Measurements from ENCODE around the gene CLBA1.
"Not testable (repeated sequence)": the region's sequence is repeated elsewhere in the genome, so short reads cannot be mapped to it uniquely, and the experiment has no call there.

CLBA1 gene

DNA sequence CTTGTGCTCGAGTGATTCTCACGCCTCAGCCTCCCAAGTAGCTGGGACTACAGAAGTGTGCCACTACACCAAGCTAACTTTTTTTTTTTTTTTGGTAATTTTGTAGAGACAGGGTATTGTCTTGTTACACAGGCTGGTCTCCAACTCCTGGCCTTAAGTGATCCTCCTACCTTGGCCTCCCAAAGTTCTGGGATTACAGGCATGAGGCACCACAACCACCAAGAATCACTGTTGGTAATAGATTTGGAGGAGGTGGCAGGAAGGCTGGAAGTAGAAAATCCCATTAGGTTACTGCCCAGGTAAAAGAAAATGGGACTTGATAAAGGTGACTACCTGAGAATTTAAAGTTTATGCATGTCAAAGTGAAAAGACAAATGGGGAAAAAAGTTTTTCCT, 36.7 kb downstream of the CLBA1 start:
- peak overlapping the region; percentile 80 for H3K4me3 ChIP-seq (ENCODE audit: low read depth, low read length)

DNA sequence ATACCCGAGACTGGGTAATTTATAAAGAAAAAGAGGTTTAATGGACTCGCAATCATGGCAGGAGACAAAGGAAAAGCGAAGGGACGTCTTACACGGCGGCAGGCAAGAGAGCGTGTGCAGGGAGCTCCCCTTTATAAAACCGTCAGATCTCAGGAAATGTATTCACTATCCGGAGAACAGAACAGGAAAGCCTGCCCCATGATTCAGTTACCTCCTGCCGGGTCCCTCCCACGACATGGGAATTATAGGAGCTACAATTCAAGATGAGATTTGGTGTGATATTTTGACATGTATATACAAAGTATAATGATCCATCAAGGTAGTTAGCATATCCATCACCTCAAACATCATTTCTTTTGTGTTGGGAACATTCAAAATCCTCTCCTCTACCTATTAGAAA, 37.6 kb downstream of the CLBA1 start:
- H3K4me3 ChIP-seq (ENCODE audit: low read depth, low read length) = no peak overlapping the region

DNA sequence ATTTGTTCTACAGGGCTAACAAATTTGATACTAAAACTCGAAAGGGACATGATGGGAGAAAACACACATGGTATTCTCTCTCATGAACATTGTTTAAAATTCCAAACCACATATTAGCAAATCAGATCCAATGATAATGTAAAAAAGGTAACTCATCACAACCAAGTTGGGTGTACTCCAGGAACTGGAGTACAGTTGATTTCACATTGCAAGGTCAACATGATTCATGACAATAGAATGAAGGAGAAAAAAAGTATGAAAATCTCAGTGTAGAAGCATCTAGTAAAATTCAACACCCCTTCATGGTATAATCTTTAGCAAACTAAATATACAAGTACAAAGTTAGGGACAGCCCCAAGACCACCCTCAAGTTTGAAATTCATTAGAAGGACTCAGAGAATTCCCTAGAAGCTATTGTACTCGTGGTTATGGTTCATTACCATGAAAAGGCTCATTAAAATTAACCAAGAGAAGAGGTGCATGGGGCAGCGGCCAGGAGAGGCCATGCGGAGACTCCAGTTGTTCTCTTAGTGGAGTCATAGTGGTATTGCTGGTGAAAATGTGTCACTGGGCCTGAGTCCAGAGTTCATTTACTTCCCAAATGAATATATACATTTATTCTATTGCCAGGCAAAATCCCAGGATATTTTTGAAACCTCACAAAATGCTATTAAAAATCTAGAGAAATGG, 38.3 kb downstream of the CLBA1 start:
- H3K4me3 ChIP-seq (ENCODE audit: low read depth, low read length) = no peak overlapping the region

DNA sequence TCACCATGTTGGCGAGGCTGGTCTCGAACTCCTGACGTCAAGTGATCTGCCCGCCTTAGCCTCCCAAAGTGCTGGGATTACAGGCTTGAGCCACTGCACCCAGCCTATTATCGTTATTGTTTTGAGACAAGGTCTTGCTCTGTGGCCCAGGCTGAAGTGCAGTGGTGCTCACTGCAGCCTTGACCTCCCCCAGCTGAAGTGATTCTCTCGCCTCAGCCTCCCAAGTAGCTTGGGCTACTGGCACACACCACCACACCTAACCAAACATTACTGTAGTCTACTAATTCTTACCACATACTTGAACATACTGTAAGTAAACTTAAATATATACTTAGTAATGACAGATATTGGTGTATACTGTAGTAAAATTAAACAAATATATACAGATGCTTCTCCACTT, 39.8 kb downstream of the CLBA1 start:
- H3K4me3 ChIP-seq (ENCODE audit: low read depth, low read length) = no peak overlapping the region

DNA sequence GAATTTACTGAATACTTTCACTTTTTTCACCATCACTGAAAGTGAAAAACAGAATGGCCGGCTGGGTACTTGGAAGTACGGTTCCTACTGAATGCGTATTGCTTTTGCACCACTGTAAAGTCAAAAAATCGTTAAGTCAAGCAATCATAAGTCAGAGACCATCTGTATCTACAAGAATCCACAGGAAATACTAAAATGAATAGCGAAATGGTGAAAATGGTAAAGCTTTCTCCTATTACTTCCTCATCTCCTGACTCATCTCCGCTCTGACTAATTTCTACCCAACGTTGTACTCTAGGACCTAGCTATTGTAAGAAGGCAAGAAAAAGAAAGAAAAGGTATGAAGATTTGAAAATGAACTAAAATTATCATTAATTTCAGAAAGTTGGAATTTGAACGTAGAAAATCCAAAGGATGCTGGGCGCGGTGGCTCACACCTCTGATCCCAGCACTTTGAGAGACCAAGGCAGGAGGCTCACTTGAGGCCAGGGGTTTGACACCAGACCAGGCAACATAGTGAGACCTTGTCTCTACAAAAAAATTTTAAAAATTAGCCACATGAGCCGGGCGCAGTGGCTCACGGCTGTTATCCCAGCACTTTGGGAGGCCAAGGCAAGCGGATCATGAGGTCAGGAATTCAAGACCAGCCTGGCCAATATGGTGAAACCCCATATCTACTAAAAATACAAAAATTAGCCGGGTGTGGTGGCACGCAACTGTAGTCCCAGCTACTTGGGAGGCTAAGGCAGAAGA, 40.6 kb downstream of the CLBA1 start:
- no peak overlapping the region for H3K4me3 ChIP-seq (ENCODE audit: low read depth, low read length)

DNA sequence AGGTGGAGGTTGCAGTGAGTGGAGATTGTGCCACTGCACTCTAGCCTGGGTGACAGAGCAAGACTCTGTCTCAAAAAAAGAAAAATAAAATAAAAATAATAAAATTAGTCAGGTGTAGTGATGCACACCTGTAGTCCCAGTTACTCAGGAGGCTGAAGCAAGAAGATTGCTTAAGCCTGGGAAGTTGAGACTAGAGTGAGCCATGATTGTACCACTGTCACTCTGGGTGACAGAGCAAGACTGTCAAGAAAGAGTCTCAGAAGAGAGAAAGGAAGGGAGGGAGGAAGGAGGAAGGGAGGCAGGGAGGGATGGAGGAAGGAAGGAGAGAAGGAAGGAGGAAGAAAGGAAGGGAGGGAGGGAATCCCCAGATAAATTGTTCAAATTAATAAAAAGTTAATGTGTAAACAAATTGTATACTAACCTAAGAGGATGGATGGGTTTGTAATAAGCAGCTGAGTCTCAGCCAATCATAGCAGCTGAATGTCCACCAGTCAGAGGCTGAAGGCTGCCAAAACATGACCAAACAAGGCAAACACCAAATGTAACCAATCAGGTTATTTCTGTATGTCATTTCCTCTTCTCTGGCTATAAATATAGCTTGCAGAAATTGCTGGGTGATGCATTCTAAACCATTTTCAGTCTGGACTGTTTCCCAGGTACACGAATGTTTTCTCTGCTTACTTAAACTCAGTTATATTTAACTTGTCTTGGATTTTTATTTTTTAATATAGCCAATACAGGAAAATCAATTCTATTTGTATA, 41.4 kb downstream of the CLBA1 start:
- no peak overlapping the region for H3K4me3 ChIP-seq (ENCODE audit: low read depth, low read length)

DNA sequence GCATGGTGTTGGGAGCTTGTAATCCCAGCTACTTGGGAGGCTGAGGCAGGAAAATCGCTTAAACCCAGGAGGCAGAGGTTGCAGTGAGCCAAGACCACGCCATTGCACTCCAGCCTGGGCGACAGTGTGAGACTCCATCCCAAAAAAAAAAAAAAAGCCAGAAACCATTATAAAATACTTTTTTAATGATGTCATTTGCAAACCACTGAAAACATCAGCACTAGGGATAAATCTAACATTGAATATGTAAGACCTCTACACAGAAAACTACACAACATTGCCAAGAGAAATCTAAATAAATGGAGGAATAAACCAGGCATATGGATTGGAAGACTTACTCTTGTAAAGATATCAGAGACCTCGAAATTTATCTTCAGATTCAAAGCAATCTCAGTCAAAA, 42.1 kb downstream of the CLBA1 start:
- H3K4me3 ChIP-seq (ENCODE audit: low read depth, low read length) = not testable (repeated sequence)

DNA sequence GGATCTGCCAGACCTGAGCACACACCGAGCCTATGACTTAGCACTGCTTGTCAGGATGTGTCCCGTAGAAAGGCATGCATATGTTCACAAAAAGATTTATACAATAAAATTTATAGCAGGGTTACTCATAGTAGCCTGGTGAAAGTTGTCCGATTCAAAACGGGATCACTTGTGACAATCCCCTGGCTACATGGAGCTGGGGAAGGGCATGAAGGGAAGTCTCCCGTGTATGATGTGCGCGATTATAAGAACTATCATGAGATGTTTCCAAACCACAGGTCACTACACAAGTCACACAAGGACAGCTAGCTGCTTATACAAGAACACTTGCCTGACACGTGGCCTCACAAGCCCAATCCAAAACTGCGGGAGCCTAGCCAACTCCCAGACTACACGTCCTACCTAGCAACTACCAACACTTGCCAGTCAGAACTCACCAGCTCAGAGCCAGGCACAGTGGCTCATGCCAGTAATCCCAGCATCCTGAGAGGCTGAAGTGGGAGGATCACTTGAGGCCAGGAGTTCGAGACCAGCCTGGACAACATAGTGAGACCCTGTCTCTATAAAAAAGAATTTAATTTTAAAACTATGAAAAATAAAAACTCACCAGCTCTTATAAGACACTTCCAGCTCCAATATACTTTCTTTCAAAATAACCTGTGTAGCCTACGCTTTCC, 42.8 kb downstream of the CLBA1 start:
- H3K4me3 ChIP-seq (ENCODE audit: low read depth, low read length) = no peak overlapping the region

DNA sequence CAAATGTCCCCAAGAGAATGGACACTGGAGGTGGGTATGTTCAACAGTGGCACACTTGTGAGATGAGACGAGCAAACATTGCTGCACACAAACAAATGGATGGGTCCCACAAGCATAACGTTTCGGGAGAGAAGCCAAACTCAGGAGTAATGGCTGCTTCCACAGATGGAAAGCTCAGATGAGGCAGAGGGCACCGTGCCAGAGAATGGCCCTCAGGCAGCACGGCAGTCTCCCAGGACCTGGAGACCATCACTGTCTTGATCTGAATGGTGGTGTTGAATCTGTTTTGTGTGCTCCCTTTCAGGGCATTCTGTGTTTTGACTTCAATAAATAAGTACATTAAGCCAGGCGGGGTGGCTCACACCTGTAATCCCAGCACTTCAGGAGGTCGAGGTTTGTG, 43.8 kb downstream of the CLBA1 start:
- H3K4me3 ChIP-seq (ENCODE audit: low read depth, low read length) = no peak overlapping the region

DNA sequence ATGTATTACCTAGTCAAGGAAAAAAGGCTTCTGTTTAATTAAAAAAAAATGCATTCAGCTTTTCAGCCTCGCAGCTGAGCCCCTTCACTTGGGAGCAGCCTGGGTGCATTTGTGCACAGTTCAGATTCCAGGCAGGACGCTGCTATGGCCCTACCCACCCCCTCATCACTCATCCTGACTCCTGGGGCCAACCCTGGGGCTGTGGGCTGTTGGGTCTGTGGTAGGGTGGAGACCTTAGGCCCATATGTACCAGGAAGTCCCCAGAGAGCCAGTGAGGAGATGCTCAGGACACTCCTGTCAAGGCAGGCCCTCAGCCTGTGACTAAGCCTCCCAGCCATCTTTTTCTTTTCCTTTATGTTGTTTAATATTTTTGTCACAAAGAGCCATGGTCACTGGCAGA, 44.6 kb downstream of the CLBA1 start:
- no peak overlapping the region for H3K4me3 ChIP-seq (ENCODE audit: low read depth, low read length)

DNA sequence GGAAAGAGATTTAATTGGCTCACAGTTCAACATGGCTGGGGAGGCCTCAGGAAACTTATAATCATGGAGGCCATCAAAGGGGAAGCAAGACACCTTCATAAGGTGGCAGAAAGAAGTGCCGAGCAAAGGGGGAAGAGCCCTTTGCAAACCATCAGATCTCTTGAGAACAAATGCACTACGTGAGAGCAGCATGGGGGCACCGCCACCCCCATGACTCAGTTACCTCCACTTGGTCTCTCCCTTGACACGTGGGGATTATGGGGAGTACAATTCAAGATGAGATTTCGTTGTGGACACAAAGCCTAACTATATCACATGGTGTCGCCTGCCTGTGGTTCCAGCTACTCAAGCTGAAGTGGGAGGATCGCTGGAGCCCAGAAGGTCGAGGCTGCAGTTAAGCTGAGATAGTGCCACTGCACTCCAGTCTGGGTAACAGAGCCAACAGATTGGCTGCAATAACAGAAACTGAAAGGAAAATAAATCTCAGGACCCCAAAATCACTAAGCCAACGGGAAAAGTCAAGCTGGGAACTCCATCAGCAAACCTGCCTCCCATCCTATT, 45.3 kb downstream of the CLBA1 start:
- H3K4me3 ChIP-seq (ENCODE audit: low read depth, low read length) = no peak overlapping the region

DNA sequence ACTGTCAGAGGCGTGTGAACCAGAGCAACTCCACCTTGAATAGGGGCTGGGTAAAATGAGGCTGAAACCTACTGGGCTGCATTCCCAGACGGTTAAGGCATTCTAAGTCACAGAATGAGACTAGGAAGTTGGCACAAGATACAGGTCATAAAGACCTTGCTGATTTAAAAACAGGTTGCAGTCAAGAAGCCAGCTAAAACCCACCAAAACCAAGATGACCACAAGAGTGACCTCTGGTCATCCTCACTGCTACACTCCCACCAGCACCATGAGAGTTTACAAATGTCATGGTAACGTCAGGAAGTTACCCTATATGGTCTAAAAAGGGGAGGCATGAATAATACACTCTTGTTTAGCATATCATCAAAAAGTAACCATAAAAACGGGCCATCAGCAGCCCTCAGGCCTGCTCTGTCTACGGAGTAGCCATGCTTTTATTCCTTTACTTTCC, 46.9 kb downstream of the CLBA1 start:
- H3K4me3 ChIP-seq (ENCODE audit: low read depth, low read length) = not testable (repeated sequence)

DNA sequence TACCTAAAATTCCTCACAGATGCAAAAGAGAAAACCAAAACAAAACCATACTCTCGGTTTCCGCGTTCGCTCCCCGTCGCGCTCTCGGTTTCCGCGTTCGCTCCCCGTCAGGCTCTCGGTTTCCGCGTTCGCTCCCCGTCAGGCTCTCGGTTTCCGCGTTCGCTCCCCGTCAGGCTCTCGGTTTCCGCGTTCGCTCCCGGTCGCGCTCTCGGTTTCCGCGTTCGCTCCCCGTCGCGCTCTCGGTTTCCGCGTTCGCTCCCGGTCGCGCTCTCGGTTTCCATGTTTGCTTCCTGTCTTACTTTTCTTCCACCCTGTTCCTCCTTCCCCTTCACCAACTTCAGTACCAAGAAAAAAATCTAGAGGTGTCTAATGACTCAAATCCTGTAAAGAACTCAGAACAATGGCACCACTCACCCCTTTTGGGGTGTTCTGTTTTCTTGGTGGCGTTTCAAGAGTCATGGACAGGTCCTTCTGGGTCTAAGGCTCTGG, 47.9 kb downstream of the CLBA1 start:
- peak overlapping the region; percentile 24 for H3K4me3 ChIP-seq (ENCODE audit: low read depth, low read length)

DNA sequence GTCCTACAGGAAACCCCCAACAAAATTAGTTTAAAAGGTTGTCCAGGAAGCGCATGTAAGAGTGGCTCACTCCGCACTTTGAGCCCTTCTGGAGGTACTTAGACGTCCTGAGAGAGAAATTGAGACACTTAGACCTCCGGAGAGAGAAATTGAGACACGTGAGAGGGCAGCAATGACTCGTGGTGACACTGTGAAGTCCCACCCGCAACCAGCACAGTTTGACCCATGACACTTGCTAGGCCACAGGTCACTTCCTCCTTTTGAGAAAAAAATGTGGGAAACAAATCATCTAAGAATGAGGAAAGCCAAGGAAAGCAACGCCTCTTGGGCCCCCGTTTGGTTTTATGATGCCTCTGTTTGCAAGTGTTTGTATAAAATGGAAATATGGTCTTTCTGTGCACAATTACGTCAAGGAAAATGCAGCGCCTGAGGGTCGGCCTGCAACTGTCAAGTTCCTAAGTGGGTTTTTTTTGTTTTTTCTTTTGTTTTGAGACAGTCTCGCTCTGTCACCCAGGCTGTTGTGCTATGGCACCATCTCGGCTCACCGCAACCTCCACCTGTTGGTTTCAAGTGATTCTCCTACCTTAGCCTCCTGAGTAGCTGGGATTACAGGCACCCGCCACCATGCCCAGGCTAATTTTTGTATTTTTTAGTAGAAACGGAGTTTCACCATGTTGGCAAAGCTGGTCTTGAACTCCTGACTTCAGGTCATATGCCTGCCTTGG, 48.9 kb downstream of the CLBA1 start:
- H3K4me3 ChIP-seq (ENCODE audit: low read depth, low read length) = no peak overlapping the region

DNA sequence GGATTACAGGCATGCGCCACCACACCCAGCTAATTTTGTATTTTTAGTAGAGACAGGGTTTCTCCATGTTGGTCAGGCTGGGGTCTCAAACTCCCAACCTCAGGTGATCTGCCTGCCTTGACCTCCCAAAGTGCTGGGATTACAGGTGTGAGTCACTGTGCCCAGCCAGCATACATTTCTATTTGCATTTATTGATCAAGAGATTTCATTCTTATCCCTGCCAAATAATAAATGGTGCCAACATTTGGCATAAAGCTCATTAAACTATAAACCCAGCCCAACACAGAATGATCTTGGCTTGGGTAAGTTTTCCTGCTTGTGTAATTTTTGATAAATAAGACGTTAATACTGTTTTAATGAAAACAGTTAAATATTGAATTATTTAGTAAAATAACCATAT, 50.0 kb downstream of the CLBA1 start:
- not testable (repeated sequence) for H3K4me3 ChIP-seq (ENCODE audit: low read depth, low read length)

DNA sequence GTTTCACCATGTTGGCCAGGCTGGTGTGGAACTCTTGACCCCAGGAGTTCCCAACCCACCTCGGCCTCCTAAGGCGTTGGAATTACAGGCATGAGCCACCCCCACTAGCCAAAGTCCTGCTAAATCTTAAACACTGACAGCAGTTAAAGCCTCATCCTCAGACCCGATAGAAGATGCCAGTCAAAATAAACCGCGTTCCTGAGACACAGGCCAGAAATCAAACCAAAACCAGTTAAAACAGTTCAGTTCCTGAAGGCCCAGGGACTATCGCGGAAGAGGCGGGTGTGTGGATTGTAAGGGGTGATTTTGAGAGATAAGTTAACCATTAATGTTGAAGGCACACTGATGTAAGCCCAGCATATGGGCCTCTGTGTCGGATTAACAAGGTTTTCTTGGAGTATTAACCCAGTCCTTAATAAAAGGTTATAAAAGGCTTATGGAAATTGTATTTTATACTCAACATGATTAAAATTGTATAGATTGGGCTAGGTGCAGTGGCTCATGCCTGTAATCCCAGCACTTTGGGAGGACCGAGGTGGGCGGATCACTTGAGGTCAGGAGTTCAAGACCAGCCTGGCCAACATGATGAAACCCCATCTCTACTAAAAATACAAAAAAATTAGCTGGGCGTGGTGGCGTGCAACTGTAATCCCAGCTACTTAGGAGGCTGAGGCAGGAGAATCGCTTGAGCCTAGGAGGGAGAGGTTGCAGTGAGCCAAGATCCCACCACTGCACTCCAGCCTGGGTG, 54.0 kb downstream of the CLBA1 start:
- H3K4me3 ChIP-seq (ENCODE audit: low read depth, low read length) = no peak overlapping the region

DNA sequence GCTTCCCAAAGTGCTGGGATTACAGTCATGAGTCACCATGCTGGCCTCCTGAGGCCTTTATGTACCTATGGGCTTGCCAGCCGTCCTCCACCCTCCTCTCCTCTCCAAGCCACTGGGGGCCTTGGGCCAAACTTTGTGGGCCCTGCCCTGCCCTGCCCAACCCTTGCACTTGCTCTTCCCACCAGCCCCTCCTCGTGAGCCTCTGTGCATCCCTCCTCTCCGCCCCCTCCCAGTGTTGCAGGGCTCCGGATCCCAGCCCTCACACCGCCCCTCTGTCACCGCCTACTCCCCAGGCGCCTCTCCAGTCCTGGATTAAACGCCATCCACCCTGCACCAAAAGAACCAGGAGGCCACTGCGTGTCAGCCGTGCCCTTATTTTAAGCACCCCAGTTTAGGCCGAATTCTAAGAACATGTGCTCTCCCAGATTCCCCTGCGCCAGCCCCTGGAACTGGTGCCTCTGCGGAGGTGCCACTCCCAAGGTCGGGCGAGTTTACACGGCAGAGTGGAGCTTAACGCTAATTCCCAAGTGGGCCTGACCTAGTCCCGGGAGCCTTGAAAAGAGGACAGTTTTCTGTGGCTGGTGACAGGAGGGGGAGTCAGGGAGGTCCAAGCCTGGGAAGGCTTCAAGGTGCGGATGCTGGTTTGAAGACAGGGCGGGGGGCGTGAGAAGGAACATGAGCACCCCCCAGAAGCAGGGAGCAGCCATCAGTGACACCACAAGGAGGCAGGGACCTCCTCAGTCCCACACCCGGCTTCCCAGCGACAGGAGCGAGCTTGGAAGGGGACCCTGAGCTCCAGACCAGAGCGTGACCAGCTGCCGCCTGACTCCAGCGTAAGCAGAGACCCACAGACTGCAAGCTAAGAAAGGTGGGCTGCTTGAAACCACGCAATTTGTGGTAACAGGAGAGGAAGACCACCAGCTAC, 56.5 kb downstream of the CLBA1 start:
- H3K4me3 ChIP-seq (ENCODE audit: low read depth, low read length) = no peak overlapping the region

DNA sequence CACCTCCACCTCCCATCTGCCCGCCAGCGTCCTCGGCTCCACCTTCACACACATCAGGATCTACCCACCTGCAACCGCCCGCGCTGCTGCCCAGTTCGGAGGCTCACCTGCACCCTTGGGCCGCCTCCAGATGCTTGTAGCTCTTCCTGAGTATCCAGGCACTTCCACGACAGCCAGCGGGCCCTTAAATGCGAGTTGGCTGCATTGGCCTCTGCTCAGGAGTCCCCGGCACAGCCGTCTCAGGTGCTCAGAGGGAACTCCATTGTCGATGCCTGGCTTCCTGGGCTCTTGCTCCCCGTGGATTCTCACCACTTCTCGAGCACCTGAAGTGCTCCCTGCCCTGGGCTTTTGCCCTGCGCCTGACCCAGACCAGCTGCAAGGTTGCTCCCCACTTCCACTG, 57.2 kb downstream of the CLBA1 start:
- H3K4me3 ChIP-seq (ENCODE audit: low read depth, low read length) = no peak overlapping the region

All from iPS-11a (cell line).